22Rv1 (cell line): ENCODE results near the gene ARF1.

Experiments used
- H3K27ac ChIP-seq: fragments of 450-650 bp; 2 replicates; pipeline ENCODE4 v1.5.1; 2017
- CTCF ChIP-seq: fragments of 450-650 bp; IDR thresholded peaks from 2 replicates; pipeline ENCODE4 v1.5.1; 2017; ENCODE audit warnings: mild to moderate bottlenecking
- ZFX ChIP-seq: fragments of 450-650 bp; IDR thresholded peaks from 2 replicates; pipeline ENCODE4 v1.6.1; 2017; ENCODE audit warnings: antibody characterized with exemption, borderline replicate concordance

The ARF1 gene

GRCh38 chr1:228112167-228112566, 29.7 kb downstream of the ARF1 start:
- no peak overlapping the region for H3K27ac ChIP-seq
- TF ChIP-seq ZFX (no peak), CTCF (no peak)

- no peak overlapping the region for H3K27ac ChIP-seq
- TF ChIP-seq ZFX (no peak), CTCF (no peak)
These were observed 30.1 kb downstream of the ARF1 start for GRCh38 chr1:228112617-228113016.

GRCh38 chr1:228114827-228115226, 32.3 kb downstream of the ARF1 start:
- TF ChIP-seq CTCF, result no peak
- no peak for TF ChIP-seq ZFX

GRCh38 chr1:228117335-228117734, 34.8 kb downstream of the ARF1 start:
- no peak for TF ChIP-seq ZFX
- TF ChIP-seq CTCF, result no peak
- H3K27ac ChIP-seq, result no peak overlapping the region

More at GRCh38 chr1:228114827-228115226, 32.3 kb downstream of the ARF1 start:
- no peak overlapping the region for H3K27ac ChIP-seq

GRCh38 chr1:228118040-228118439, 35.5 kb downstream of the ARF1 start:
- H3K27ac ChIP-seq, result no peak overlapping the region
- TF ChIP-seq CTCF (no peak), ZFX (no peak)

- H3K27ac ChIP-seq, result no peak overlapping the region
- TF ChIP-seq ZFX, result no peak
- TF ChIP-seq CTCF, result no peak
These were observed 37.8 kb downstream of the ARF1 start for GRCh38 chr1:228120351-228120750.

- TF ChIP-seq CTCF (no peak), ZFX (no peak)
- H3K27ac ChIP-seq, result no peak overlapping the region
These were observed 38.5 kb downstream of the ARF1 start for GRCh38 chr1:228120857-228121489.
